ENCODE data around the gene ADSS2. TPM values are rescaled to one million over a fixed set of nuclear protein-coding genes. Genes with fewer than 3 reads are reported as not detected.

Gene ADSS2
- total and polyA plus RNA-seq, 2 of the 4 experiments (the other 2 are of a cell fraction), result 14.9 to 30.1 TPM

GRCh38 chr1:244405856-244406255 lies 45.9 kb downstream of the ADSS2 start:
- no peak overlapping the region for H3K4ac ChIP-seq (ENCODE audit: low read depth, low read length)
- no peak overlapping the region for H4K91ac ChIP-seq (ENCODE audit: insufficient read depth, low read depth, low read length)
- no peak overlapping the region for H3K23ac ChIP-seq (ENCODE audit: low read depth, low read length)
- no TSS peak for BruUV-seq (replicated peaks)
- intact Hi-C loops (cut with micrococcal nuclease) (no loop called here), dilution Hi-C loops (cut with HindIII; ENCODE audit: low sequenced_read_pairs, unreplicated experiment) (no loop called here), in situ Hi-C loops (cut with MboI; ENCODE audit: low sequenced_read_pairs) (no loop called here)
- H3K27ac ChIP-seq (ENCODE audit: insufficient read depth, low read length), result no peak overlapping the region
- no peak for TF ChIP-seq CHD1 (IDR thresholded peaks at IDR 0.05; ENCODE audit: low read depth, low read length)
- no peak for TF ChIP-seq FOS (IDR thresholded peaks at IDR 0.05; ENCODE audit: low read depth, low read length)
- TF ChIP-seq USF2 (IDR thresholded peaks at IDR 0.05; ENCODE audit: low read depth, low read length), result no peak
- no peak for TF ChIP-seq CTCF (conservative IDR thresholded peaks at IDR 0.05; ENCODE audit: low read depth, low read length)
- no peak for TF ChIP-seq MXI1 (IDR thresholded peaks at IDR 0.05; ENCODE audit: borderline replicate concordance, low read depth, low read length)
- no peak for TF ChIP-seq SMC3 (IDR thresholded peaks at IDR 0.05; ENCODE audit: low read depth, low read length)
- no peak for TF ChIP-seq POLR2A (IDR thresholded peaks at IDR 0.05; ENCODE audit: low read depth, low read length)
- no peak for TF ChIP-seq MAFK (IDR thresholded peaks at IDR 0.05; ENCODE audit: low read depth, low read length)
- no peak for TF ChIP-seq MAZ (IDR thresholded peaks at IDR 0.05; ENCODE audit: borderline replicate concordance, low read depth, low read length)
- TF ChIP-seq RAD21 (IDR thresholded peaks at IDR 0.05; ENCODE audit: low read length), result no peak
- no peak for TF ChIP-seq NFE2L2 (IDR thresholded peaks at IDR 0.05; ENCODE audit: low read depth, low read length)
- no peak for TF ChIP-seq RCOR1 (IDR thresholded peaks at IDR 0.05; ENCODE audit: insufficient replicate concordance, low read length)
- TF ChIP-seq RFX5 (IDR thresholded peaks at IDR 0.05; ENCODE audit: low read depth, low read length), result no peak
- TF ChIP-seq CEBPB (IDR thresholded peaks at IDR 0.05; ENCODE audit: low read depth, low read length), result no peak
- TF ChIP-seq BHLHE40 (IDR thresholded peaks at IDR 0.05; ENCODE audit: low read depth, low read length), result no peak
- TF ChIP-seq ELK1 (IDR thresholded peaks at IDR 0.05; ENCODE audit: borderline replicate concordance, low read depth, low read length), result no peak
- DNase-seq (no peak), ATAC-seq (ENCODE audit: low read depth) (no peak)
- H4K20me1 ChIP-seq (ENCODE audit: insufficient read depth, low read length), result no peaks in the 10 kb centered on the region
- peaks cover 5% of the 10 kb centered on the region for H3K9me3 ChIP-seq (ENCODE audit: control insufficient read depth, insufficient read depth, low read length)
- H2AK5ac ChIP-seq (ENCODE audit: low read depth, low read length), result no peak overlapping the region
- no peak overlapping the region for H2BK5ac ChIP-seq (ENCODE audit: low read depth, low read length, poor library complexity, severe bottlenecking)
- H3K79me1 ChIP-seq (ENCODE audit: low read depth in 1 of 2, low read length in 2 of 2), result peaks cover 0 to 3% of the 10 kb centered on the region in 2 experiments; a peak in 2 of 4 replicates
- no CpG with 5 or more reads among the region's 2 CpGs for WGBS, 2 experiments (ENCODE audit: extremely low coverage in 2 of 2, insufficient read length in 1 of 2)
- no peak overlapping the region for H2BK20ac ChIP-seq (ENCODE audit: low read depth, low read length)
- H2AK9ac ChIP-seq (replicated peaks; ENCODE audit: low read depth, low read length, poor library complexity), result no peak overlapping the region
- no peaks in the 10 kb centered on the region for H3K27me3 ChIP-seq (ENCODE audit: control insufficient read depth, insufficient read depth, low read length)
- H3K56ac ChIP-seq (ENCODE audit: extremely low read depth, insufficient read depth, low read length), result no peak overlapping the region
- no peak overlapping the region for H2BK15ac ChIP-seq (ENCODE audit: low read depth, low read length)
- peaks cover 14% of the 10 kb centered on the region for H3K36me3 ChIP-seq (ENCODE audit: control insufficient read depth, insufficient read depth, low read length)
- no peak overlapping the region for H3K4me2 ChIP-seq (ENCODE audit: low read depth, low read length)
- H3K4me1 ChIP-seq (ENCODE audit: control insufficient read depth, insufficient read depth, low read length), result no peaks in the 10 kb centered on the region
- H3K9me1 ChIP-seq (ENCODE audit: insufficient read depth, low read length), result peaks cover 7% of the 10 kb centered on the region
- no peak overlapping the region for H4K8ac ChIP-seq (ENCODE audit: low read depth in 2 of 2, low read length in 2 of 2)
- POLR2A ChIA-PET (ENCODE audit: unreplicated experiment), result no interaction called here
- H2AFZ ChIP-seq (replicated peaks; ENCODE audit: low read length, poor library complexity), result no peak overlapping the region
- H3K4me3 ChIP-seq (ENCODE audit: insufficient read depth, low read depth, low read length), result no peak overlapping the region
- no peak overlapping the region for H3K14ac ChIP-seq (replicated peaks; ENCODE audit: low read depth, low read length)
- H3K18ac ChIP-seq (ENCODE audit: low read depth, low read length), result no peak overlapping the region
- H3K9ac ChIP-seq (ENCODE audit: low read depth, low read length), result no peak overlapping the region
- no peak overlapping the region for H2BK120ac ChIP-seq (ENCODE audit: low read depth, low read length)
- CTCF ChIA-PET, result interaction anchor here (1.1 kb wide), 1 partner anchor 9 kb away, joined by 4 read pairs; no protein-coding TSS in a partner anchor
- no peak overlapping the region for H4K5ac ChIP-seq (ENCODE audit: low read depth, low read length)

Data from IMR-90 (cell line).